CD4-positive, alpha-beta T cell treated with Interleukin-4 for 1 hour (primary cell): Measurements from ENCODE around the gene TMX3.

Experiments
- DNase-seq, 2 donors: peaks; one replicate each; pipeline ENCODE4 v3.0.0-alpha.2; 2020 to 2022

The TMX3 gene

DNA sequence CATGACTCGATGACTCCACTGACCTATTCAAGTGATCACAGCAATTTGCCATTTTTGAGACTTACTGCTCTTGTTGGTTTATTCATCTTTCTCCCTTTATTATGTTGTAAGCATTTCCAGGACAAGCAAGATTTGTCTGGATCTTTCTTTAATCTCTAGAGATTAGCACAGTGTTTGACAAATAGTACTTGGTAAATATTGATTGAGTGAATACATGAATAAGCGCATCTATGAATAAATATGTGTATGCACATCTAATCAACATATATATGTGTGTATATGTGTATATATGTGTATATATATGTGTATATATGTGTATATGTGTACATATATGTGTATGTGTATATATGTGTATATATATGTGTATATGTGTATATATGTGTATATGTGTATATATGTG is 7.3 kb downstream of the TMX3 start:
- no peak for DNase-seq

DNA sequence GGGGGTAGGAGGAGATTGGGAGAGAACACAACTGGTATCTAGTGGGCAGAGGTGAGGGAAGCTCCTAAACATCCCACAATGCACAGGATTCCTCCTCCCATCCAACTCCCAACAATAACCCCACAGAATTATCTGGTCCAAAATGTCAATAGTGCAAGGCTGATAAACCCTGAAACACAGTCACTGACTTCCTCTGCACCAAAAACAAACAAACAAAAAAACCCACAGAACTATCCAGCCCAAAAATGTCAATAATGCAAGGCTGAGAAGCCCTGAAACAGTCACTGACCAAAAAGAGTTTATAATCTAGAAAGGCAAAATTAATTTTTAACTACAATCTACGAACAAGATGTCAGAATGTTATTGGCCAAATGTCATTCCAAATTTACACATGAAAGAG is 9.8 kb downstream of the TMX3 start:
- no peak for DNase-seq

DNA sequence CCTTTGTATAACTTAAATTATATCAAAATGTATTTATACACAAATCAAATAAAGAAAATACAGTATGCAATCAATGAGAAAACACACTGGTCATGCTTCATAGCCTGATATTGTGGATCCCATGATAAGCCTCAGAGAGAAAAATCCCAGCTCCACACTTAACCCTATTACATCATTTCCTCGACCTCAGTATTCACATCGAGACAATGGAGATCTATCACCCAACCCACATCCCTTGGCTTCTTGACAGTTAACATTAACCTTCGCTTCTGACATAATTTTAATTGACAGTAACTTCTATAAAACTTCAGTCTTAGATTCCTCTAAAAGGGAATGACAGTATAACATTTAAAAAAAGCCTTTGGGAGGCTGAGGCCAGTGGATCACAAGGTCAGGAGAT is 11.6 kb downstream of the TMX3 start:
- no peak for DNase-seq

DNA sequence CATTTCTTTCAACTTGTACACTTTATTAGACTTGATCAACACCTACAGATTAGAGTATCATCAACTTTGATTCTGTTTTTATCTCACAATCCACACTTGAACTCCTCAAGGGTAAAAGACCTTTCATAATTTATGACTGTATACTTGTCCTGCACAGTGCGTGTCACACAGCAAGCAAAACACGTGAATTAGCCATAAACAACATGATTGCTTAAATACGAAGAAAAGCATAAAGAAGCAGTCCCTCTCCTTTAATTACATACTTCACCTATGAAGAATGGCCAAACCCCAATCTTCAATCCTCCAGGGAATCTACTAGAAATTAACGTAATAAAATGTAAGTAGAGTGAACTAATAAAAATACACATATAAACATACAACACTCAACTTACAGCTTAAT is 13.6 kb downstream of the TMX3 start:
- no peak for DNase-seq

DNA sequence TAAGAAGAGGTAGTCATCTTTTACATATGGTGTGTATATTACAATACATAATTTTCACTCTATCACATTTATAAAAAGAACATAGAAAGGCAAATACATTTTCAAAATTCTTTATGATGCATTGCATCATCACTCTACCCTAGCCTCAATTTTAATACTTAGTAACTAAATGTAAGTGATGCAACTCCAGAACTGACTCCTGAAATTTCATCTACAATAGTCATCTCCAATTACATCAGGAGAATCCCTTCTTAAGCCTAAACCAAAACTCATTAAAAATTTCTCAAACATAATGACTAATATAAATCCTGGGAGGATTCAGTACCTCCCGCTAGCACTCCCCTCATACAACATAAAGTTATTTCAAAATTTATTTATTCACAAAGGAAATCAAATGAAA is 15.9 kb downstream of the TMX3 start:
- no peak for DNase-seq

DNA sequence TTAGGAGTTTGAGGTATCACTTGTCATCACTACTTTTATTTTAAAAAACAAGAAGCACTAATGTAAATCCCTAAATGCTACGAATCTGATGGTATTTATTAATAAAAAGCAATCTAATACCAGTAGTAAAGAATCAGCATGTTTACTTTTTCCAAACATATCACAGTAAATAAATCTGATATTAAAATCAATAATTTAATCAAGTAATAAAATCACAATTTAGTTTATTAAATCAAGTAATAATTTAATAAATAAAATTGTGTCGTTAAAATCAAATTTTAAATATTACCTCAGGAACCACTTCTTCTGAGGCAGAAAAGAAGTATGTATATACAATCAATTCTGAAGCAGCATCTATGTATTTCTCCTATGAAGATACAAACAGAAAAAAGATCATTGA is 18.0 kb downstream of the TMX3 start:
- DNase-seq = no peak

DNA sequence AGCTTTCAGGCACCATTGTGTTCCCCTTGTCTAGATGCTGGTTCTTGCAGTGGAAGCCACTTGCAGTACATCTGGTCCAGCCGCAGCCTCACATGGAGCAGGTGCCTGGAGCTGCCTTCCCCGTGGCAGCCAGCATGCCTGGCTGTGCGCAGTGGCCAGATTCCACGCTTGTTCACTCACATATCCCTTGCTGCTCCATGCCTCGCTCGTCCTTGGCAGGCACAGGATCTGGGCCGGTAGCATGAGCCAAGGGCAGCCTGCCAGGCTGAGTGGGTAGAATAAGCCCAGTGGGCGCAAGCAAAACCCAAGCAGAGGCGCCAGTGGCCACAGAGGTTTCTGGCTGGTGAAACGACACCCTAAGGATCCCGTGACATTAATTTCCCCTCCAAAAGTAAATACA is 20.6 kb downstream of the TMX3 start:
- DNase-seq = no peak

DNA sequence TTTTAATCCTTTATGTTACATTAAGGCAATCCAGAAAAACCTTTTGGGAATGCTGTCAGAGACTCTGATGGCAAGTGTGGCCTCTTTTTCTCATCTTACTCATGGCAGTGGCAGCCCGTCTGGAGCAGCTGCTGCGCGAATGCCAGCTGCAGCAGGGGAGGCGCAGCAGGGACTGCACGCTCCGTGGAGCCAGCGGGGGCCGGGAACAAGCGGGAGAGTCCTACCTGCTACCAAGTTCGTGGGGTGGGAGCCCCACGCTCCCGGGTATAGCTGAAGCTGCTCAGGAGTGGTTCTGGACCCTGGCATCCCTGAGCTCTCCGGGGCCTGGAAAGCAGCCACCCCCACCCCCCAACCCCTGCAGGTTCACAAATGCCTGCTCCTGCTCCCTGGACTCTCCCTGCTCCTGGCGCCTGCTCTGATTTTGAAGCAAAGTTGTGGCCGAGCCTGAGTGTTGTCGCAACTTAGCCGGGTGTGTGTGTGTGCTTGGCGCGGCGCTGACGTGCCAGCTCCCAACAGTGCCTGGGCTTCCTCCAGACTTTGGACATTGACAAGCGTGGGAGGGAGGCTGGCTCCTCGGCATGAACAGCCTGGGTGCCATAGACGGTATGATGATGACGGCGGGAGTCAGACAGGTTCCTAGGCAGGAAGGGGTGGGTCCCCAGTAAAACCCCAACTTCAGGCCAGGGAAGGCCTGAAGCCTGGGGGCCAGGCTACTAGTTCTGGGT is 21.7 kb downstream of the TMX3 start:
- DNase-seq = no peak

DNA sequence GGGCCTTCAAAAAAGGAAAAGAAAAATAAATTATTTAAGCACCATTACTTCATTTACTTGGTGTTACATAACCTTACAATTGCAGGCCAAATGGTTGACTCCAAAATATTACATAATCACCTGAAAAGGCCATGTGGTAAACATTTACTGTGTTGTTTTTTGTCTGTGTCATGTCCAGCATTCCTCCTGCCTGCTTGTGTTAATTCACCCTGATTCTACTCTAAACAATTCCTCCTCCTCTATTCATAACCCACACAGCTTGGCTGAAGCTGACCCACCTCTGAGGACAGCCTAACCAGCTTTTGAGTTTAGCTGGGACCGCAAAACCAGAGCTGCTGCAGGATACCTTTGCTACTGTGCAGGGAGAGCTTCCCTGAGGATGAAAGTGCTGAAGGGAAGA is 35.4 kb downstream of the TMX3 start:
- no peak for DNase-seq

DNA sequence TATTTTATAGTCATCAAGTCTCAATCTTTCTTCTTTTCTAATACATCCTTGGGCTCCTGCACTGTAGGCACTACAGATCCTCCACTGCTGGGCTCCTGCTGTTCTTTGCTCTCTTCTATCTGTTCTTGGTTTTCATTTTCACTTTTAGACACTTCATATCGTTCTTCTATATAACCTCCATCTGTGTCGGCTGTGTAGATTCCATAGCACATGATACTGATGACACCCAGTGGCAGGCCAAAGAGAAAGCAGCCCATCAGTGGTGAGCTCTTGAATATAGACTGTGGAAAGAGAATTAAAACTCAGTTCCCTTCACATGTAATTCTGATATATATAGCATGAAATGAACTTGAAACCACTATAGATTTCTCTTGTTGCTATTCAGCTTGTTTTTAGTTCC is 38.0 kb downstream of the TMX3 start:
- peak in 1 of 2 donors; percentile 16 for DNase-seq

DNA sequence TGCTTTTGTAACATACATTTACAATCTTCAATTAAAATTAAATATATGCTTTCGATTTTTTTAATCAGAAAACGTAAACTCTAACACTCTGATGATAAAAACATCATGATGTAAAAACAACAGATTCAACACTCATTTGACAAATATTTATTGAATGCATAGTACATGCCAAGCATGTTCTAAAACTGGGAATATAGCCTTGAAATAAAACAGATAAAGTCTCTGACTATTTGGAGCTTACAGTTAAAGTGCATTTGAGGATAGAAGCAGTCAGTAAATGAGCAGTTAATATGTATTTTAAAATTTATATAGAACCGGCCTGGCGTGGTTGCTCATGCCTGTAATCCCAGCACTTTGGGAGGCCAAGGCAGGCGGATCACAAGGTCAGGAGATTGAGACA is 47.8 kb downstream of the TMX3 start:
- DNase-seq = no peak

DNA sequence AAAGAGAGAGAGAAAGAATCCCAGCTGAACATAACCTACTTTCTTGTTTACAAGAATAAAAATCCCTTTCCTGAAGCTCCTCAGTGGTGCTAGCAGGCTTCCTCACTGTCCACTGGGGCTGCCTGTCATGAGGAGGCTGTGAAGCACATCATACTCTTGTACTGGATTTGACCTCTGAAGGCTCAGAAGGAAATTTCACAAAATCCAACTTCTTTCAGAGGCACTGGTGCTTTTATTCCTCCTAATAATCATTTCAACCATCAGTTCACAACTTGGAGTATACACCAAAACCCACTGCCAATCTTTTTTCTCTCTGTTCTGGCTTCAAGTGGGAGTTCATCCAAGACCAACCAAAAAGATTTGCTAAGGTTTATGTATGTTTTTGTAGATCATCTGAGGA is 48.5 kb downstream of the TMX3 start:
- no peak for DNase-seq

DNA sequence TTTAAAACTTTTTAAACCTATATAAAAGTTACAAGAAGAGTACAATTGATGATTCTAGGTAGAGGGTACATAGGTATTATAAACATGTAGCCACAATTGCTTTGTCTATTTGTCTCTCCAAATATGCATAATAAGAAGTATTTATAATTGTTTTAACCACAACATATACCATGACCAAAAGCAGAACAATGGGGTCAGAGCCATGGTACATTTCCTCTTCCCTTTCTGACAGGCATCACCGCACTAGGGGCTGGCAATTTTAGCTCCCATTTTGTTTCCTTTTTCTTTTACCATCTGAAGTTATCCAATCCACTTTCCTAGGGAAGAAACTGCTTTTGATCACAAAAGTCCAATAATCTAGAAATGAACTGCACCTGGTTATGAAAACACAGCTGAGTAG is 49.3 kb downstream of the TMX3 start:
- DNase-seq = no peak

DNA sequence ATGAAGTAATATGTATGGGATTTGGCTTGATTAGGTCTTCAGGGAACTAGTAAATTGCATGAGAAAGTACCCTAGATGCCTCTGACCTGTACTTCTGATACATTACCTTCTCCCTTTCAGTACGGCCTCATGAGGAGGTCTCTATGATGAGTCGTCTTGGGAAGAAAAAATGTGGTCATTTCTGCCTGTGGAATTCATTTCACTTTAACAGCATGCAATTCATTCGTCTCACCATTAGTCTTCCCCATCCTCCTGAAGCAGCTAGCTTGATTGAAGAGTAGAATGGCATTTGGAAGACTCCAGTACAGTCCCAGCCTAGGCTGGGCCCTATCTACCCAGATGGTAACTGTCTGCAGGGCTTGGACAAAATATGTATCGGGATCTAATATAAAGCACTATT is 52.2 kb downstream of the TMX3 start:
- no peak for DNase-seq

DNA sequence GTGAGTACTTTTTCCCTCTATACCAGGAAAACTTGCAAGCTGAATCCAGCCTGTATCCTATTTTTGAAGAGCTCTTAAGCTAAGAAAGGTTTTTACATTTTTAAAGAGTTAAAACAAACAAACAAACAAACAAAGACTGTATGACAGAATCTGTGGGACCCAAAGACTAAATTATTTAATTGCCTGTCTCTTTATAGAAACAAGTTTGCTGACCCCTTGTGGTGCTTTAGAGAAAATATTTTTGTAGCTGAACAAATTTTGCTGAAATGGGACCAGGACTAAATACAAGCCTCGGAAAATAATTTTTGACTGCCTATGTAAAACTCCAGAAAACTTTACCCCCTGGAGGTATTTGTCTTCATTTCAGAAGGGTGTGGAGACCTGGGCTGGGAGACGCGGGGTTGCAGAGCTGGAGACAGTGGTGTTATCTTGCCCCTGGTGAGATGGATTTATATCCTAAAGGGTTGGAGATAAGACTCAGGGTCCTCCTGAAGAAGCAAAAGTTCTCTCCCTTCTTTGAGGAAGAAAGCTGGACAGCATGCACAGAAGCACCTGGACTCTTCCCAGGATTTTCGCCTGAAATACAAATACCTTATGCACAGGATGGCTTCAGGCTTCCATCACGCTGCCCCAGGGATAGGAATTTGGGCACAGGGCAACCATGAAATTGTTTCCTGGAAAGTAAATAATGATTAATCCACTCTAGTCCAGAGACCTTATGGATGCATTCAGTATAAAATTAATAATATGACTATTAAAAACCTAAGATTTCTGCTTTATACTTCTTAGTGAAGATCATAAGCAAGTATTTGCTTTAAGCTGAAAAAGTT is 54.3 kb downstream of the TMX3 start:
- DNase-seq = peak in 1 of 2 donors; percentile 38

DNA sequence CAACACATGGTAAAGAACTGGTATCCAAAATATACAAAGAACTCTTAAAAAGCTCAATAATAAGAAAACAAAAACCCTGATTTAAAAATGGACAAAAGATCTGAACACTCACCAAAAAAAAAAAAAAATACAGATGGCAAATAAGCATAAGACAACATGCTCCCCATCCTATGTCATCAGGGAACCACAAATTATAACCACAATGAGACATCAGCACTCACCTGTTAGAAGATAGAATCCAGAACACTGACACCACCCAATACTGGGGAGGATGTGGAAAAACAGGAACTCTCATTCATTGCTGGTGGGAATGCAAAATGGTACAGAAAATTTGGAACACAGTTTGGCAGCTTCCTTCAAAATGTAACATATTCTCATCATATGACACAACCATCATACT is 66.7 kb downstream of the TMX3 start:
- DNase-seq = no peak

DNA sequence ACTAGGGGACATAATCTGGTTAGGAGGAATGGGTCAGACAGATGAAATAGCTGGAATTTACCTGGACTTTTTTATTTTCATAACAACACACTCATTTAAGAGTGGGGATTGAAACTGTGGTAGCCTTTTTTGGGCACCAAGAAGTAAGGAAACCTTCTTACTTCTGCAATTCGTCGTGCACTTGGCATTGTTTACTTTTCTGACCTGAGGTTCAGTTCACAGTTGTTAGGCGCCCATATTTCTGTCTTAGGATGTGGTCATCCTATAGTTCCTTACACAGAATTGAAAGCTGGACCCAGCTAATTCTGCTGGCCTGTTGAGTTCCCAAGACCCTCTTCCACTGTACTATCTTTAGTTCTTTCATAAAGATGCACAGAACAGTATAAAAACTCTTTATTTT is 72.9 kb downstream of the TMX3 start:
- no peak for DNase-seq

DNA sequence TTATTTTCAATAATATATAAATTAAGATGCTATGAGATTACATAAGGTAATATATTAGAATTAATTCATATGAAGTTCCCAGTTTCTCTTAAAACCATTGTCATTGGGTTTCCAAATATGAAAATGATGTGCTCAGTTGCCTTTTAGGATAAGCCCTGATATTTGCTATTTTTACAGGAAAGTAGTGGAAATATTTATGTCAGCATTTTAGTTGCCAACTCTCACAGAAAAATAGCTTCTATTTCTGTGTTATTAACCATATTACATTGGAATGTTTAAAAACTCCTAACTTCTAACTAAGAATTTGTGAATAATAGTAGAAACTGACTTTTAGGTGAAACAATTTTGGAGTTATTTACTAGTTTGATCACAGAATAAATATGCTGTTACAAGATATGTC is 74.0 kb downstream of the TMX3 start:
- DNase-seq = no peak

DNA sequence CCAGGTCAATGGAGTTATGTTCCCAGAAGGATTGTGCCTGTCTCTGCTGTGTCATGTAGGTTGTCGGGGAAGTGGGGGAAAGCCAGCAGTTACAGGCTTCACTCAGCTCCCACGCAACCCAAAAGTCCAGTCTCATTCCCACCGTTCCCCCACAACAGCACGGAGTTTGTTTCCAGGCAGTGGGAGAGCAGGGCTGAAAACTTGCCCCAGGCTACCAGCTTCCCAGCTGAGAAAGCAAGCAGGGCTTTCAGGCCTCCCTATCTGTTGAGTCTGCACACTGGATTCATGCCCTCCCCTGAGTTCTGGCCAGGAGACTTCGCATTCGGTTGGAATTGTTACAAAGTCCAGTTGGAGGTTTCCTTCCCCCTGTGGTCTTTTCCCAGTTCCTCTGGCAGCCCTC is 76.3 kb downstream of the TMX3 start:
- no peak for DNase-seq

DNA sequence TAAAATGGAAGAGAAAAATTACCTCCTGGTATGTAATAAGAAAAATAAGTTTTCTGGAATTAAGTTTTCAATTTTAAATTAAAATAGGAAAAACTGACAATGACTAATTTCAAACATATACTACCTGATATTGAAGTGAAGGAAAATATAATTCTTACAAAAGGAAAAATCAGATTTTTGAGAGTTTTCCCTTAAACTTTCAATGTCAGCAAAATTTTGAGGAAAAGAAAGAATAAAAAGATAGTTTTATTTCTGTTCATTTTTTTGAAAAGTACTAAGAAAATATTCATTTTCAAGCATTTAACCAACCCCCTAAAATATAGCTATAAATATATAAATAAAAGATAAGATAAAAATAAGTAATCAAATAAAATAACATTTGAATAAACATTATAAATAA is 87.1 kb downstream of the TMX3 start:
- DNase-seq = no peak
